ENCODE measurements around the gene SLC46A3. TPM values are rescaled to one million over a fixed set of nuclear protein-coding genes. Genes with fewer than 3 reads are reported as not detected.

The SLC46A3 gene
- total RNA-seq, 6 experiments from 2014 or later: 2.2 to 4.3 (median 2.8) TPM

GRCh38 chr13:28730762-28731161 is 12.0 kb upstream of the SLC46A3 start:
- Mint-ChIP-seq H3K27ac (no peak overlapping the region), H3K4me1 (ENCODE audit: low read depth) (peaks cover 16% of the 10 kb centered on the region), H3K36me3 (ENCODE audit: low read depth) (no peaks in the 10 kb centered on the region), H3K4me3 (no peak overlapping the region), H3K9me3 (no peaks in the 10 kb centered on the region), H3K27me3 (ENCODE audit: insufficient read depth) (peaks cover 2% of the 10 kb centered on the region; the same call in 1 of the 2 replicates)
- DNase-seq: no peak
- no peak for TF ChIP-seq CTCF (IDR thresholded peaks at IDR 0.05)

GRCh38 chr13:28729541-28729940 is 10.8 kb upstream of the SLC46A3 start:
- Mint-ChIP-seq H3K27me3 (ENCODE audit: insufficient read depth) (peaks cover 2% of the 10 kb centered on the region; the same call in 1 of the 2 replicates), H3K4me1 (ENCODE audit: low read depth) (peaks cover 16% of the 10 kb centered on the region), H3K27ac (no peak overlapping the region), H3K4me3 (no peak overlapping the region), H3K9me3 (no peaks in the 10 kb centered on the region), H3K36me3 (ENCODE audit: low read depth) (no peaks in the 10 kb centered on the region)
- no peak for DNase-seq
- TF ChIP-seq CTCF (IDR thresholded peaks at IDR 0.05): no peak

- Mint-ChIP-seq H3K27me3 (ENCODE audit: insufficient read depth) (peaks cover 2% of the 10 kb centered on the region; the same call in 1 of the 2 replicates), H3K9me3 (no peaks in the 10 kb centered on the region), H3K27ac (no peak overlapping the region), H3K36me3 (ENCODE audit: low read depth) (no peaks in the 10 kb centered on the region), H3K4me1 (ENCODE audit: low read depth) (peaks cover 16% of the 10 kb centered on the region), H3K4me3 (no peak overlapping the region)
- TF ChIP-seq CTCF (IDR thresholded peaks at IDR 0.05): no peak
- no peak for DNase-seq
Measured at GRCh38 chr13:28728642-28729041, 9.9 kb upstream of the SLC46A3 start.

- DNase-seq: no peak
- no peak for TF ChIP-seq CTCF (IDR thresholded peaks at IDR 0.05)
- Mint-ChIP-seq H3K27me3 (ENCODE audit: insufficient read depth) (no peaks in the 10 kb centered on the region), H3K36me3 (ENCODE audit: low read depth) (no peaks in the 10 kb centered on the region), H3K27ac (no peak overlapping the region), H3K4me1 (ENCODE audit: low read depth) (peaks cover 16% of the 10 kb centered on the region), H3K4me3 (no peak overlapping the region), H3K9me3 (no peaks in the 10 kb centered on the region)
Measured at GRCh38 chr13:28725046-28725610, 6.4 kb upstream of the SLC46A3 start.

GRCh38 chr13:28723806-28724205 is 5.0 kb upstream of the SLC46A3 start:
- no peak overlapping the region for H3K27ac Mint-ChIP-seq
- DNase-seq: no peak
- no peaks in the 10 kb centered on the region for H3K9me3 Mint-ChIP-seq
- peaks cover 29% of the 10 kb centered on the region for H3K4me1 Mint-ChIP-seq (ENCODE audit: low read depth)
- no peak for TF ChIP-seq CTCF (IDR thresholded peaks at IDR 0.05)
- no peak overlapping the region for H3K4me3 Mint-ChIP-seq
- H3K36me3 Mint-ChIP-seq (ENCODE audit: low read depth): no peaks in the 10 kb centered on the region
- H3K27me3 Mint-ChIP-seq (ENCODE audit: insufficient read depth): peaks cover 4% of the 10 kb centered on the region; the same call in 1 of the 2 replicates

Measured in HFFc6 (cell line).